Endothelial cell (in vitro differentiated cells): ENCODE data around the gene MNX1. TPM values are rescaled to one million over a fixed set of nuclear protein-coding genes. Genes with fewer than 3 reads are reported as not detected.

ENCODE experiments used
- DNase-seq: peaks from one replicate; pipeline ENCODE4 v3.0.0; 2021; ENCODE audit warnings: low spot score
- H3K27ac Mint-ChIP-seq: one replicate; pipeline ENCODE4 v1.8.0; 2021; ENCODE audit warnings: mixed read lengths, inconsistent platforms; ENCODE audit not compliant: unreplicated experiment
- H3K27me3 Mint-ChIP-seq: one replicate; pipeline ENCODE4 v1.8.0; 2021; ENCODE audit warnings: mild to moderate bottlenecking, moderate library complexity, mixed read lengths, inconsistent platforms; ENCODE audit not compliant: unreplicated experiment
- H3K36me3 Mint-ChIP-seq: one replicate; pipeline ENCODE4 v1.8.0; 2021; ENCODE audit warnings: mild to moderate bottlenecking, low read depth, mixed read lengths, inconsistent platforms; ENCODE audit not compliant: unreplicated experiment
- H3K4me1 Mint-ChIP-seq: one replicate; pipeline ENCODE4 v1.8.0; 2021; ENCODE audit warnings: mild to moderate bottlenecking, mixed read lengths, inconsistent platforms; ENCODE audit not compliant: unreplicated experiment
- H3K4me3 Mint-ChIP-seq: one replicate; pipeline ENCODE4 v1.8.0; 2021; ENCODE audit warnings: mild to moderate bottlenecking, mixed read lengths, inconsistent platforms; ENCODE audit not compliant: unreplicated experiment
- H3K9me3 Mint-ChIP-seq: one replicate; pipeline ENCODE4 v1.8.0; 2021; ENCODE audit warnings: mixed read lengths, inconsistent platforms; ENCODE audit not compliant: unreplicated experiment
- total RNA-seq: library from RNA; stranded (reverse); fragmentation: NEBNext Ultra II Directional; extraction: Animal tissue kit (Norgen Biotek cat#: 25700); gene quantifications from one replicate; pipeline ENCODE4 v1.2.1, GENCODE V29; 2021; ENCODE audit not compliant: unreplicated experiment
- TF ChIP-seq, protein P1 (sequence below): fragments of 200-600 bp; sonication (generic); IDR thresholded peaks from one replicate; pipeline ENCODE4 v1.5.0; 2021; ENCODE audit warnings: antibody characterized with exemption; ENCODE audit not compliant: unreplicated experiment

Gene MNX1
- total RNA-seq, 1 donor from 2014 or later: 3.8 TPM

DNA sequence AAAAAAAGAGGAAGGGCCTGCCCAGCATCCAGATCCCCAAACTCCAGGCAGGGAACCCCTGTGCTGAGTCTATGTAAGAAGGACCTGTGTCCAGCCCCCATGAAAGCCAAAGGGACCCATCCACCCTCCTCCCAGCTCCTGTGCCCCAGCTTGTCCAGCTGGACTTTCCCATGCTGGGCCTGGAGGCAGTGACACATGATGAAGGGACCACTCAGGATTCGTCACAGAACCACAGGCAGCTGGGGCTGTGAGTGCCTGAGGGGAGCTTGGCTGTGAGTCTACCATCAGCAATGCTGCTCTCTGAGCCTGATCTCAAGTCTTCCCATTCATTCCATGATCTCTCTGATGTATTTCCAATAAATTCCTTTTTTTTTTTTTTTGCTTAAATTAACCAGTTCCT, 36.2 kb upstream of the MNX1 start:
- H3K36me3 Mint-ChIP-seq: no peaks in the 10 kb centered on the region
- DNase-seq: no peak
- H3K27me3 Mint-ChIP-seq: peaks cover 3% of the 10 kb centered on the region
- H3K4me3 Mint-ChIP-seq: no peak overlapping the region
- no peaks in the 10 kb centered on the region for H3K9me3 Mint-ChIP-seq
- TF ChIP-seq, protein P1, sequence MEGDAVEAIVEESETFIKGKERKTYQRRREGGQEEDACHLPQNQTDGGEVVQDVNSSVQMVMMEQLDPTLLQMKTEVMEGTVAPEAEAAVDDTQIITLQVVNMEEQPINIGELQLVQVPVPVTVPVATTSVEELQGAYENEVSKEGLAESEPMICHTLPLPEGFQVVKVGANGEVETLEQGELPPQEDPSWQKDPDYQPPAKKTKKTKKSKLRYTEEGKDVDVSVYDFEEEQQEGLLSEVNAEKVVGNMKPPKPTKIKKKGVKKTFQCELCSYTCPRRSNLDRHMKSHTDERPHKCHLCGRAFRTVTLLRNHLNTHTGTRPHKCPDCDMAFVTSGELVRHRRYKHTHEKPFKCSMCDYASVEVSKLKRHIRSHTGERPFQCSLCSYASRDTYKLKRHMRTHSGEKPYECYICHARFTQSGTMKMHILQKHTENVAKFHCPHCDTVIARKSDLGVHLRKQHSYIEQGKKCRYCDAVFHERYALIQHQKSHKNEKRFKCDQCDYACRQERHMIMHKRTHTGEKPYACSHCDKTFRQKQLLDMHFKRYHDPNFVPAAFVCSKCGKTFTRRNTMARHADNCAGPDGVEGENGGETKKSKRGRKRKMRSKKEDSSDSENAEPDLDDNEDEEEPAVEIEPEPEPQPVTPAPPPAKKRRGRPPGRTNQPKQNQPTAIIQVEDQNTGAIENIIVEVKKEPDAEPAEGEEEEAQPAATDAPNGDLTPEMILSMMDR: no peak
- H3K27ac Mint-ChIP-seq: no peak overlapping the region
- no peaks in the 10 kb centered on the region for H3K4me1 Mint-ChIP-seq

DNA sequence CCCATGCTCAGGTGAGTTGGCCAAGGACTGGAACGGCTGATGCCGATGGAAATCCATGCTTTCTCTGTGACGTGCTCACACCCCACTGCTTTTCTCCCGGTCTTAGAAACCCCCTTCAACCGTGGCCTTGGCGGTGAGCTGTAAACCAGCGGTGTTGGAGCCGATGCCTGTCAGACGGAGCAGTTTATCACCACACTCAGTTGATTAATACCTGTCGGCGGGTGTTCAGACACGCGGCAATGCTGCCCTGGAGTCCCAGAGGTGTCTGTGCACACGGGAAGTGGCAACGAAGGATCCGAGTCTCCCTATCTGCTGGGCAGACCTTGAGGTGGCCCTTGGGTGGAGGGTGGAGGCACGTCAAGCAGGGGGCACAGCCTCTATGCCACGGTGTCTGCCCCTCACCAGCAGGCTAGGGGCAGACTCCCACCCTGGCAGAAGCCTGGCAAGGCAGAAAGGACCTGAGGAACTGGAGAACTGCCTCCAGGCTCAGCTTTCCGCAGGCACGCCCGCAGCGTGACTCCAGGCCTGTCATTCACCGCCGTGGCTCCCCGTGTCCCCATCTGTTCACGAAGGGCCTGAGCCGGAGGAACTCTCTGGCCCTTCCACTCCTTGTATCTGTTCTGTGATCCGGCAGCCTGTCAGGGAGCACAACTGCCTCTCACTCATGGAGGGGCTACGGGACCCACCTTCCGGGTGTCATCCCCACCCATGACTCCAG, 34.6 kb upstream of the MNX1 start:
- Mint-ChIP-seq H3K4me1 (no peaks in the 10 kb centered on the region), H3K4me3 (no peak overlapping the region), H3K9me3 (no peaks in the 10 kb centered on the region), H3K27ac (no peak overlapping the region), H3K27me3 (peaks cover 1% of the 10 kb centered on the region), H3K36me3 (no peaks in the 10 kb centered on the region)
- DNase-seq: no peak
- TF ChIP-seq, protein P1: no peak

DNA sequence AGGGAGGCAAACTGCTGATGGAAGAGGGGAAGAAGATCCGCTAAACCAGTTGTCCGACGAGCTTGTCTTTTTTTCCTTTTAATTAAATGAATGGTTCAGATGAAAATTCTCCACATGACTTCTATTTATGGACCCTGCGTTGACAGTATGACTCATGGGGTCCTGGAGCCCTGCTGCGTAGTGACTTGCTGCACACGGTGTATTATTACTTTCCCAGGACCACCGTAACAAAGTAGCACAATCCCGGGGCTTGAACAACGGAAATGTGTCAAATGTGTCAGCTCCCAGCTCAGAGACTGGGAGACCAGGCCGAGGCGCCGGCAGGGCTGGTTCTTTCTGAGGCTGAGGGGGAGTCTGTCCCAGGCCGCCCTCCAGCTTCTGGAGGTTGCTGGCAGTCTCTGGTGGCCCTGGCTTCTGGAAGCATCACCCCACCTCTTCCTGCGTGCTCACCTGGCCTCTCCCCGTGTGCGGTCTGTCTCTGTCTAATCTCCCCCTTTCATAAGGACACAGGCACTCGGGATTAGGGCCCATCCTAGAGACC, 33.8 kb upstream of the MNX1 start:
- Mint-ChIP-seq H3K27ac (no peak overlapping the region), H3K4me1 (no peaks in the 10 kb centered on the region), H3K9me3 (no peaks in the 10 kb centered on the region), H3K27me3 (peaks cover 1% of the 10 kb centered on the region), H3K4me3 (no peak overlapping the region), H3K36me3 (no peaks in the 10 kb centered on the region)
- DNase-seq: no peak
- TF ChIP-seq, protein P1: no peak

DNA sequence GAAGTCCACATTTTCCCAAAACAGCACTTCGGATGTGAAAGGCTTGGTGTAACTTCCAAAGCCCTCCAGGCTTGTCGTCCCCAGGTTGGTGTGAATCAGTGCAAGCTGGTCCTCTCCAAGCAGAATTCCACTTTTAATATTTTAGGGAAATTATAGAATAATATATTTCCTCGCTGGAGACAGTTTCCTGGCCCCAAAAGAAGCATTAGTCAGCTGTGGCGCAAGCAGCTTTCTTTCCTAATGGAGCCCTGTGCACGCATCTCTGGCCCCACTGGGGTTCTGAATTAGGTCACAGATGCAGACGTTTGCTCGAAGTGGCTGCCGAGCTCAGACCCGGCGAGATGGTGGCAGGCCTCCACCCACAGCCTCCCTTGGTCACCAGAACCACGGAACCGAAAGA, 33.3 kb upstream of the MNX1 start:
- Mint-ChIP-seq H3K9me3 (no peaks in the 10 kb centered on the region), H3K4me3 (no peak overlapping the region), H3K27ac (no peak overlapping the region), H3K4me1 (no peaks in the 10 kb centered on the region), H3K27me3 (peaks cover 1% of the 10 kb centered on the region), H3K36me3 (no peaks in the 10 kb centered on the region)
- no peak for DNase-seq
- TF ChIP-seq, protein P1: no peak

DNA sequence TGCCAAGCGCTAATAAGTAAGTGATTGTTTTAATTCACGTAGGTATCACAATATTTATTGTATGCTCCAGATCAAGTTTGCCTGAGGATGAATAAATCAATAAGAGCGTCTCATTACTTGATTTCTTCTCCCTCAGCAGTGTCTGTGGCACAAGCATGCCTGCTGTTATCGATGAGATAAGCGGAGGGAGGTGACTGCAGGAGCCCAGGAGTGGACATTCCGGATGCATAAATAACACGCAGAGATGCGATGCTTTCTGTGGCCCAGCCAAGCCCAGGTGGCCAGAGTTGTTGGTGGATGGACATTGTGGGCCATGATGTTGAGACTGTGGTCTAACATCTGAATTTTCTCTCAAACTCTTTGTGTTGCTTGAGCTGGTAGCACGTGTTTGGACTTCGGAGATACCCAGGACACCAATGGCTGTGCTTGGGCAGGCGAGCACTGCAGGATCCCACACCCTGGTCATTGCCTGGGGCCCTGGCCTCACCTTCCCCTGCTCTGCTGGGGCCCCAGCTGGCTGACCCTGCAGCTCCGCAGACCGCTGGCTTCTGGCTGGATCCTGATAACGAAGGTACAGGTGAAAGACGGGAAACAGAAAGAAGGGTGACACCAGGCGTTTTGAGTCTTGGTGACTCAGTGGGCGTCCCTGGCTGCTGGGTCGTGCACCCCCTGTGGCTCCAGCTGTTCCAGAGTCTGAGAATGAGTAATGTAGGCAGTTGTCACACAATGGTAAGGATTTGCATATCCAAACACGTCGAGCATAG, 31.2 kb upstream of the MNX1 start:
- H3K4me3 Mint-ChIP-seq: no peak overlapping the region
- no peaks in the 10 kb centered on the region for H3K36me3 Mint-ChIP-seq
- H3K9me3 Mint-ChIP-seq: no peaks in the 10 kb centered on the region
- no peak for DNase-seq
- H3K4me1 Mint-ChIP-seq: no peaks in the 10 kb centered on the region
- H3K27ac Mint-ChIP-seq: no peak overlapping the region
- TF ChIP-seq, protein P1: no peak
- peaks cover 1% of the 10 kb centered on the region for H3K27me3 Mint-ChIP-seq
